Lung (tissue), 12 donors: Measurements from ENCODE around the gene LDB2. TPM values are rescaled to one million over a fixed set of nuclear protein-coding genes. Genes with fewer than 3 reads are reported as not detected.

Experiments
- ATAC-seq: fragments of 200-7000 bp; cut with Tn5 transposase; one replicate; pipeline ENCODE4 v1.9.1; 2020; ENCODE audit warnings: moderate number of reproducible peaks; ENCODE audit not compliant: insufficient read depth, low FRiP score
- DNase-seq, 3 donors: peaks; one replicate each; pipeline ENCODE4 v3.0.0-alpha.2; 2013 to 2017
- H3K27ac ChIP-seq, 2 donors: one replicate each; pipeline ENCODE4 v1.5.1; 2013; ENCODE audit warnings: mild to moderate bottlenecking in 2 of 2, moderate library complexity in 2 of 2, control low read depth in 1 of 2, inconsistent platforms in 1 of 2, low read depth in 1 of 2, low read length in 1 of 2
- H3K27me3 ChIP-seq, 3 donors: one replicate each; pipeline ENCODE4 v1.5.1; 2013; ENCODE audit warnings: low read length in 2 of 3; ENCODE audit not compliant: control insufficient read depth in 3 of 3, insufficient read depth in 3 of 3
- H3K36me3 ChIP-seq, 4 donors: one replicate each; pipeline ENCODE4 v1.5.1; 2013; ENCODE audit warnings: low read length in 4 of 4, mild to moderate bottlenecking in 1 of 4, moderate library complexity in 1 of 4; ENCODE audit not compliant: control insufficient read depth in 4 of 4, insufficient read depth in 4 of 4
- H3K4me1 ChIP-seq, 5 donors: one replicate each; pipeline ENCODE4 v1.5.1; 2013; ENCODE audit warnings: low read length in 5 of 5, mild to moderate bottlenecking in 2 of 5, moderate library complexity in 1 of 5; ENCODE audit not compliant: control insufficient read depth in 5 of 5, insufficient read depth in 5 of 5
- H3K4me3 ChIP-seq: one replicate; pipeline ENCODE4 v1.5.1; 2013; ENCODE audit warnings: mild to moderate bottlenecking, control low read depth, moderate library complexity
- H3K9ac ChIP-seq, 2 donors: one replicate each; pipeline ENCODE4 v1.5.1; 2013; ENCODE audit warnings: low read length in 2 of 2, control low read depth in 1 of 2; ENCODE audit not compliant: insufficient read depth in 1 of 2
- H3K9me3 ChIP-seq, 4 donors: one replicate each; pipeline ENCODE4 v1.5.1; 2013; ENCODE audit warnings: low read length in 3 of 4, mild to moderate bottlenecking in 1 of 4, moderate library complexity in 1 of 4; ENCODE audit not compliant: control insufficient read depth in 4 of 4, insufficient read depth in 3 of 4
- WGBS, 2 donors: extraction: QIAGEN DNeasy Blood & Tissue Kit; methylation state at CpG; one replicate each; pipeline ENCODE4 v1.1.7; 2013; 5-methylcytosine and 5-hydroxymethylcytosine counted together
- polyA plus RNA-seq, 2 donors: library from polyadenylated mRNA; stranded (reverse); fragments of 200-250 nt; gene quantifications; one replicate each; pipeline ENCODE4 v1.2.1, GENCODE V29; 2013
- total RNA-seq, 2 donors: library from RNA; depleted of rRNA in 1 of 2; stranded (reverse); fragments of >200 nt in 1 of 2; gene quantifications; one replicate each; pipeline ENCODE4 v1.2.1, GENCODE V29; 2014 to 2021
- TF ChIP-seq, protein P1 (sequence below): IDR thresholded peaks from 2 replicates; pipeline ENCODE4 v1.5.1; 2012; ENCODE audit warnings: mild to moderate bottlenecking; ENCODE audit errors: control extremely low read depth, extremely low read depth
- donor health status: control.
- donor health status: control.
- donor health status: Bipolar disorder and iron deficiency.
- donor health status: healthy.
- donor health status: DM: yes; HTN: yes; CAD: no.

LDB2 gene
- total and polyA plus RNA-seq, 4 donors: 18.1 to 147 (median 46.1) TPM

DNA sequence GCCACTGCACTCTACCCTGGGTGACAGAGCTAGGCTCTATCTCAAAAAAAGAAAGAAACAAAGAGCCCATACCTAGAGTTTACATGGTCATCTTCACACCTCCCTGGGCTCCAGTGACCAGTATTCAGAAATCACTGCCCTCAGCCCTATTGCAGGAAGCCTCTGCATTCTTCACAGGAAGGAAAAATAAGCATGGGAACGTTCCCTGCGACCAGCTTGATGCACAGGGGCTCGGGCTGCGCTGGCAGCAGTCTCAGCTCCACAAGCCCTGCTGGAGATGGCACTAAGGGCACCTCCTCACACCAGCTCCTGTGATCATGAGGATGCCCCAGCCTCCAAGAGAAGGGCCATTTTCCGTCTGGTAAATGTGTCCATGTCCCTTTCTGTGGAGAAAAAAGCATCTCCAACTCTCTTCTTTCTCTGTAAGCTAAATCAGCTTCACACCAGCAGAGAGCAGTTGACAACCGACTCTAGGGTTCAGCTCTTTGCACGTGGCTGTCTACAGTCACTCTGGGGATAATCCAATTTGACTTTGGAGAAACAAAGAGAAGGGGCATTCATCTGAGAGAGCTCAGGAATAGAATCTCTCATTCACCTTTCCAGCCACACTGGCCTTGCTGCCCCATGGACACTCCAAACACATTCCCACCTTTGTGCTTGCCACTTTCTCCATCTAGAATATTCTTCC is 33.1 kb downstream of the LDB2 start:
- H3K9me3 ChIP-seq: peaks cover 0 to 8% (median 0%) of the 10 kb centered on the region in 4 donors
- ATAC-seq (no peak), DNase-seq (no peak)
- H3K9ac ChIP-seq: no peak overlapping the region
- peaks cover 0 to 11% (median 2%) of the 10 kb centered on the region in 5 donors for H3K4me1 ChIP-seq
- TF ChIP-seq, protein P1, sequence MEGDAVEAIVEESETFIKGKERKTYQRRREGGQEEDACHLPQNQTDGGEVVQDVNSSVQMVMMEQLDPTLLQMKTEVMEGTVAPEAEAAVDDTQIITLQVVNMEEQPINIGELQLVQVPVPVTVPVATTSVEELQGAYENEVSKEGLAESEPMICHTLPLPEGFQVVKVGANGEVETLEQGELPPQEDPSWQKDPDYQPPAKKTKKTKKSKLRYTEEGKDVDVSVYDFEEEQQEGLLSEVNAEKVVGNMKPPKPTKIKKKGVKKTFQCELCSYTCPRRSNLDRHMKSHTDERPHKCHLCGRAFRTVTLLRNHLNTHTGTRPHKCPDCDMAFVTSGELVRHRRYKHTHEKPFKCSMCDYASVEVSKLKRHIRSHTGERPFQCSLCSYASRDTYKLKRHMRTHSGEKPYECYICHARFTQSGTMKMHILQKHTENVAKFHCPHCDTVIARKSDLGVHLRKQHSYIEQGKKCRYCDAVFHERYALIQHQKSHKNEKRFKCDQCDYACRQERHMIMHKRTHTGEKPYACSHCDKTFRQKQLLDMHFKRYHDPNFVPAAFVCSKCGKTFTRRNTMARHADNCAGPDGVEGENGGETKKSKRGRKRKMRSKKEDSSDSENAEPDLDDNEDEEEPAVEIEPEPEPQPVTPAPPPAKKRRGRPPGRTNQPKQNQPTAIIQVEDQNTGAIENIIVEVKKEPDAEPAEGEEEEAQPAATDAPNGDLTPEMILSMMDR: no peak
- no peaks in the 10 kb centered on the region for H3K27me3 ChIP-seq
- H3K27ac ChIP-seq: peak overlapping the region; percentile 35 to 72
- 69% methylated on average over 7 of the region's 7 CpGs for WGBS, 2 donors
- H3K4me3 ChIP-seq: no peak overlapping the region
- no peaks in the 10 kb centered on the region for H3K36me3 ChIP-seq

DNA sequence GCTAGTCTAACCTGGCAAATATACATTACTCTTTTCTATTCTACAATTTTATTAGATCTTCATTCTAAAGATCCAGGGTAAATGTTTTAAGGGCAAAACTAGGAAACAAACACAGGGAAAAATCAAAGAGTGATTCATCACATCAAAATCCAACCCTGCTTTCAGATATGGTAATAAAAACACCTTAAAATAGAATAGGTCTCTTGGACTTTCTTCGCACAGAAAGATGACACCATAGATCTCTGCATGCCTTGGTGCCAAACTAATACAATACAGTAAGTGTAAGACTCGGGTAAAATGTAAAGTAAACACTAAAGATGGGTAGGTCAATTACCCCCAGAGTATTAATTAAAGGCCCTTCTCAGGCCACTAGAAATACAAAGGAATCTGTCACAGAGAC is 34.2 kb downstream of the LDB2 start:
- no peak overlapping the region for H3K9ac ChIP-seq
- DNase-seq (no peak), ATAC-seq (no peak)
- peaks cover 0 to 11% (median 4%) of the 10 kb centered on the region in 5 donors for H3K4me1 ChIP-seq
- H3K27ac ChIP-seq: no peak overlapping the region
- no peak overlapping the region for H3K4me3 ChIP-seq
- no peaks in the 10 kb centered on the region for H3K36me3 ChIP-seq
- TF ChIP-seq, protein P1: no peak
- WGBS, 2 donors: 68 to 81% methylated on average over 2 of the region's 2 CpGs
- H3K27me3 ChIP-seq: no peaks in the 10 kb centered on the region
- H3K9me3 ChIP-seq: peaks cover 0 to 7% (median 0%) of the 10 kb centered on the region in 4 donors

DNA sequence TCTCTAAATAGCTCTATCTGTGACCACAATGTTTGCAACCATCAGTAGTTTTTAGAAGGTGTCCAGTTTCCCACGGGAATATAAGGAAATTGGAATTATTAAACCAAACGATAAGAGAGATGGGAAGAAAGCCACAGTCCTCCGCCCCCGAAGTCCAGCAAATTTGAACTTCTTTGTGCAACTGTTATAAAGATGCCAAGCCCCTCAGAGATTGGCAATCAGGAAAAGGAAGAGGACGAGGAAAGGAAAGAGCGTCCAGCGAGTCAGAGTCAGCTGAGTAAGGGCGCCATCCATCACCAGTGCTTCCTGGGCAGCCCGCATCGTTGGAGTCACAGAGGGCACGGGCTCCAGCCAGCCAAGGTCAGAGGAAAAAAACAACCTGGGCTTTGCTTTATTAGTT is 35.7 kb downstream of the LDB2 start:
- H3K9ac ChIP-seq: no peak overlapping the region

More for the DNA sequence above, 35.7 kb downstream of the LDB2 start:
- TF ChIP-seq, protein P1: no peak
- peaks cover 0 to 11% (median 4%) of the 10 kb centered on the region in 5 donors for H3K4me1 ChIP-seq
- H3K4me3 ChIP-seq: no peak overlapping the region
- H3K36me3 ChIP-seq: no peaks in the 10 kb centered on the region
- 64 to 74% methylated on average over 11 of the region's 11 CpGs for WGBS, 2 donors
- DNase-seq: peak; percentile 13 to 58 (median 22)
- peaks cover 0 to 7% (median 0%) of the 10 kb centered on the region in 4 donors for H3K9me3 ChIP-seq
- no peaks in the 10 kb centered on the region for H3K27me3 ChIP-seq
- ATAC-seq: no peak
- no peak overlapping the region for H3K27ac ChIP-seq
